Fibroblast of lung (primary cell): Measurements from ENCODE around the gene CC2D2B. TPM values are rescaled to one million over a fixed set of nuclear protein-coding genes. Genes with fewer than 3 reads are reported as not detected.

Experiments
- DNase-seq, 2 donors: peaks; one replicate each; pipeline versions ENCODE4 v3.0.0 to v3.0.0-alpha.2; 2010; ENCODE audit warnings: low read depth in 2 of 2
- H2AFZ ChIP-seq: 2 replicates; pipeline ENCODE4 v1.5.1; 2012; ENCODE audit warnings: low read length, control low read depth, inconsistent platforms
- H3K27ac ChIP-seq: 2 replicates; pipeline ENCODE4 v1.5.1; 2011; ENCODE audit warnings: low read length, control low read depth; ENCODE audit not compliant: insufficient read depth
- H3K27me3 ChIP-seq: 2 replicates; pipeline ENCODE4 v1.5.1; 2011; ENCODE audit warnings: mild to moderate bottlenecking, low read length; ENCODE audit not compliant: control insufficient read depth, insufficient read depth
- H3K36me3 ChIP-seq: 2 replicates; pipeline ENCODE4 v1.5.1; 2011; ENCODE audit warnings: low read length; ENCODE audit not compliant: control insufficient read depth, insufficient read depth
- H3K4me1 ChIP-seq: 2 replicates; pipeline ENCODE4 v1.5.1; 2011; ENCODE audit warnings: low read length; ENCODE audit not compliant: control insufficient read depth, insufficient read depth; ENCODE audit errors: extremely low read depth
- H3K4me2 ChIP-seq: 2 replicates; pipeline ENCODE4 v1.5.1; 2011; ENCODE audit warnings: low read length, control low read depth; ENCODE audit not compliant: insufficient read depth; ENCODE audit errors: extremely low read depth
- H3K4me3 ChIP-seq, 4 experiments: fragments of 200-600 bp in 1 of 4; sonication (generic) in 1 of 4; replicated peaks in 1 of 4; 2 replicates each; pipeline ENCODE4 v1.5.1; 2011 to 2016; ENCODE audit warnings: low read length in 4 of 4, low read depth in 3 of 4, mild to moderate bottlenecking in 3 of 4, control low read depth in 2 of 4, inconsistent platforms in 1 of 4, mixed read lengths in 1 of 4; ENCODE audit not compliant: insufficient read depth in 1 of 4; ENCODE audit errors: control extremely low read depth in 1 of 4
- H3K79me2 ChIP-seq: 2 replicates; pipeline ENCODE4 v1.5.1; 2012; ENCODE audit warnings: mild to moderate bottlenecking, low read length, inconsistent platforms; ENCODE audit not compliant: control insufficient read depth, insufficient read depth
- H3K9ac ChIP-seq: 2 replicates; pipeline ENCODE4 v1.5.1; 2011; ENCODE audit warnings: mild to moderate bottlenecking, low read length, control low read depth; ENCODE audit not compliant: insufficient read depth
- H3K9me3 ChIP-seq: 2 replicates; pipeline ENCODE4 v1.5.1; 2012; ENCODE audit warnings: low read depth, low read length; ENCODE audit not compliant: control insufficient read depth, insufficient read depth
- H4K20me1 ChIP-seq: 2 replicates; pipeline ENCODE4 v1.5.1; 2011; ENCODE audit warnings: low read length; ENCODE audit not compliant: control insufficient read depth, insufficient read depth; ENCODE audit errors: extremely low read depth
- EZH2 ChIP-seq: IDR thresholded peaks from 2 replicates; pipeline ENCODE4 v1.5.1; 2012; ENCODE audit warnings: low read length, control low read depth, mild to moderate bottlenecking; ENCODE audit errors: missing control alignments
- polyA plus RNA-seq, 2 donors: library from polyadenylated mRNA; depleted of rRNA in 1 of 2; stranded (reverse) in 1 of 2; unstranded in 1 of 2; fragments of >200 nt; gene quantifications; 2 replicates each; pipeline ENCODE4 v1.2.1, GENCODE V29; 2011 to 2012; ENCODE audit warnings: missing spikeins in 1 of 2
- total RNA-seq: library from RNA; depleted of rRNA; stranded (reverse); fragments of >200 nt; gene quantifications from 2 replicates; pipeline ENCODE4 v1.2.1, GENCODE V29; 2014
- TF ChIP-seq, protein P1 (sequence below), 2 donors: IDR thresholded peaks in 1 of 2; conservative IDR thresholded peaks in 1 of 2; 1 replicate in 1 of 2; 2 replicates in 1 of 2; pipeline ENCODE4 v1.5.1; 2011 to 2012; ENCODE audit warnings: low read length in 2 of 2, control low read depth in 1 of 2, inconsistent platforms in 1 of 2, low read depth in 1 of 2, mild to moderate bottlenecking in 1 of 2

The CC2D2B gene
- total and polyA plus RNA-seq, 2 donors (not counting 1 experiment from before 2014, with no cell fraction given) = 0.33 TPM; not detected in 1

DNA sequence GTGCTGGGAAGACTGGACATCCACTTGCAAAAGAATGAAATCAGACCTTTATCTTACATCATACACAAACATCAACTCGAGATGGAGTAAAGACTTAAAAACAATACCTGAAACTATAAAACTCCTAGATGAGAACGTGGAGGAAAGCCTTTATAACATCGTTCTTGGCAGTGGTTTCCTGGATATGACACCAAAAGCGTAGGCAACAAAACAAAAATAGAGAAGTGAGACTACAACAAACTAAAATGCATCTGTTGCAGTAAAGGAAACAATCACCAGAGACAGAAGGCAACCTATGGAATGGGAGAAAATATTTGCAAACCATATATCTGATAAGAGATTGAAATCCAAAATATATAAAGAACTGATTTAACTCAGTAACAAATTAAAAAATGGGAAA lies 33.3 kb downstream of the CC2D2B start:
- no peak for DNase-seq
- Histone ChIP-seq H3K4me3 (no peak overlapping the region), H3K27ac (no peak overlapping the region), H3K27me3 (no peaks in the 10 kb centered on the region), H3K9ac (no peak overlapping the region), H3K4me1 (no peaks in the 10 kb centered on the region), H3K9me3 (no peaks in the 10 kb centered on the region), H3K36me3 (no peaks in the 10 kb centered on the region), H3K4me2 (no peak overlapping the region), H2AFZ (no peak overlapping the region), H4K20me1 (no peaks in the 10 kb centered on the region), H3K79me2 (no peaks in the 10 kb centered on the region)
- TF ChIP-seq EZH2 = no peak
- TF ChIP-seq, protein P1, sequence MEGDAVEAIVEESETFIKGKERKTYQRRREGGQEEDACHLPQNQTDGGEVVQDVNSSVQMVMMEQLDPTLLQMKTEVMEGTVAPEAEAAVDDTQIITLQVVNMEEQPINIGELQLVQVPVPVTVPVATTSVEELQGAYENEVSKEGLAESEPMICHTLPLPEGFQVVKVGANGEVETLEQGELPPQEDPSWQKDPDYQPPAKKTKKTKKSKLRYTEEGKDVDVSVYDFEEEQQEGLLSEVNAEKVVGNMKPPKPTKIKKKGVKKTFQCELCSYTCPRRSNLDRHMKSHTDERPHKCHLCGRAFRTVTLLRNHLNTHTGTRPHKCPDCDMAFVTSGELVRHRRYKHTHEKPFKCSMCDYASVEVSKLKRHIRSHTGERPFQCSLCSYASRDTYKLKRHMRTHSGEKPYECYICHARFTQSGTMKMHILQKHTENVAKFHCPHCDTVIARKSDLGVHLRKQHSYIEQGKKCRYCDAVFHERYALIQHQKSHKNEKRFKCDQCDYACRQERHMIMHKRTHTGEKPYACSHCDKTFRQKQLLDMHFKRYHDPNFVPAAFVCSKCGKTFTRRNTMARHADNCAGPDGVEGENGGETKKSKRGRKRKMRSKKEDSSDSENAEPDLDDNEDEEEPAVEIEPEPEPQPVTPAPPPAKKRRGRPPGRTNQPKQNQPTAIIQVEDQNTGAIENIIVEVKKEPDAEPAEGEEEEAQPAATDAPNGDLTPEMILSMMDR (conservative IDR thresholded peaks at IDR 0.05 in 1 of 2, IDR thresholded peaks at IDR 0.05 in 1 of 2; ENCODE audit: low read depth in 1 of 2, low read length in 2 of 2) = no peak

DNA sequence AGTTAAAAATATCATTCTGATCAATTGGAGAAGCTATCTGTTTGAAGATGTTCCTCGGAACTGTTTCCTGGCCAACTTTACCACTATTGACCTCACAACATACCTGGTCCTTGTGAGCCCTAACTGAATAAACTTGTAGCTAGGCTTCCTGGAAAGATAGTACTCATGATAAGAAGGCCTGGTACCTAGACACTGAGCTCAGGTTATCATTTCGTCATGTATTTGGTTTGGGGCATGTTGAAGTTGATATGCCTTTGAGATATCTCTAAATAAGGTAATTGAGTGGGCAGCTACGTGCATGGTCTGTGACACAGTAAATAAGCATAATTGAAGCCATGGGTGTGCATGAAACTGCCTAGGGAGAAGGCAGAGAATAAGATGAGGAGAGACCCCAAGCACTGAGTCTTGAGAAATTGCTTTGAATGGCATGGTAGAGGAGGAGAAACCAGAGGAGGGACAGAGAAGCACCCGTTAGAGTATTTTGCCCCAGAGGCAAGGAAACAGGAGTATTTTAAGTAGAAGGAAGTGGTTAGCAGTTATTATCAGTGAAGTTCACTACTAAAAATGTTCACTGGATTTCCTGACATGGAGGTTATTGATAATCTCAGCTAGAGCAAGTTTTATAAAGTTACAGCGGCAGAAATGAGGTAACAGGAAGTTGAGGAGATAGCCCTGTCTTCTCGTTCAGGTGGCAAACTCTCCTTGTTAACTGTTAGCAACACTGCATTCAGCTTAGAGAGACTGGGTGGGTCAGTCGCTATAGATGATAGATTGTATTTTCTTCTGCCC lies 55.6 kb downstream of the CC2D2B start:
- no peaks in the 10 kb centered on the region for H3K9me3 ChIP-seq
- H2AFZ ChIP-seq = no peak overlapping the region
- DNase-seq = no peak
- no peak overlapping the region for H3K27ac ChIP-seq
- no peak overlapping the region for H3K4me2 ChIP-seq
- H3K4me1 ChIP-seq = no peaks in the 10 kb centered on the region
- H3K27me3 ChIP-seq = no peaks in the 10 kb centered on the region
- TF ChIP-seq, protein P1 (conservative IDR thresholded peaks at IDR 0.05 in 1 of 2, IDR thresholded peaks at IDR 0.05 in 1 of 2; ENCODE audit: low read depth in 1 of 2, low read length in 2 of 2) = no peak
- no peak for TF ChIP-seq EZH2
- no peaks in the 10 kb centered on the region for H4K20me1 ChIP-seq
- no peak overlapping the region for H3K4me3 ChIP-seq
- H3K79me2 ChIP-seq = no peaks in the 10 kb centered on the region
- H3K9ac ChIP-seq = no peak overlapping the region
- H3K36me3 ChIP-seq = no peaks in the 10 kb centered on the region

DNA sequence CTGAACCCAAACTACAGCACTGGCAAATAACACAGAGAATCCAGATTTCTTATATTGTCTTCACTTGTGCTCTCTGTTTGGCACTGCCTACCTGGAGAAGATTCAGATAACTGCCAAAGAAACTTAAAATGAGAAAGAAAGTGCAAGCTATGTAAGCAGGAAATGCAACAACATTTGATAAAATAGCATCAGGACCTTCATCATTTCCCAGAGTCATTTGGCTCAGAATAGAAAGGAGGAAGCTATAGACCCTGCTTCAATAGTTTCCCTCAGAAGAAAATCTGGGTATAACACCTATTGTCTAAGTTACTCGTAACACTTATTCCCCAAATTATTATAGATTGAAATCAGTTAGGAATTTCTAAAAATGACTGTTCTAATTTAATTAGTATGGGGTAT lies 56.2 kb downstream of the CC2D2B start:
- no peak for DNase-seq
- Histone ChIP-seq H2AFZ (no peak overlapping the region), H3K9ac (no peak overlapping the region), H3K4me3 (no peak overlapping the region), H3K79me2 (no peaks in the 10 kb centered on the region), H3K27ac (no peak overlapping the region), H4K20me1 (no peaks in the 10 kb centered on the region), H3K9me3 (no peaks in the 10 kb centered on the region), H3K36me3 (no peaks in the 10 kb centered on the region), H3K4me2 (no peak overlapping the region), H3K4me1 (no peaks in the 10 kb centered on the region), H3K27me3 (no peaks in the 10 kb centered on the region)
- TF ChIP-seq, protein P1 (conservative IDR thresholded peaks at IDR 0.05 in 1 of 2, IDR thresholded peaks at IDR 0.05 in 1 of 2; ENCODE audit: low read depth in 1 of 2, low read length in 2 of 2) = no peak
- no peak for TF ChIP-seq EZH2
